CD4-positive, CD25-positive, alpha-beta regulatory T cell (primary cell): ENCODE measurements around the gene ANKRD22. TPM values are rescaled to one million over a fixed set of nuclear protein-coding genes. Genes with fewer than 3 reads are reported as not detected.

Experiments used
- ATAC-seq, 2 donors: fragments of 150-1000 bp; cut with Tn5 transposase; one replicate each; pipeline ENCODE4 v1.10.0; 2021; ENCODE audit warnings: low read depth in 2 of 2, moderate number of reproducible peaks in 2 of 2, moderate library complexity in 1 of 2
- DNase-seq, 3 donors: peaks; one replicate each; pipeline versions ENCODE4 v3.0.0 to v3.0.0-alpha.2; 2012 to 2022; ENCODE audit warnings: mixed read lengths in 1 of 3
- H3K27ac ChIP-seq: one replicate; pipeline ENCODE4 v1.7.0; 2013; ENCODE audit warnings: mild to moderate bottlenecking, low read length; ENCODE audit not compliant: insufficient read depth, poor library complexity, severe bottlenecking
- H3K27me3 ChIP-seq: one replicate; pipeline ENCODE4 v1.7.0; 2013; ENCODE audit warnings: low read length; ENCODE audit not compliant: control insufficient read depth, insufficient read depth
- H3K36me3 ChIP-seq: one replicate; pipeline ENCODE4 v1.7.0; 2013; ENCODE audit warnings: mild to moderate bottlenecking, low read length, moderate library complexity; ENCODE audit not compliant: control insufficient read depth, insufficient read depth
- H3K4me1 ChIP-seq: 2 replicates; pipeline ENCODE4 v1.7.0; 2013; ENCODE audit warnings: mild to moderate bottlenecking, low read length; ENCODE audit not compliant: insufficient read depth, control insufficient read depth, poor library complexity, severe bottlenecking
- H3K4me3 ChIP-seq: one replicate; pipeline ENCODE4 v1.7.0; 2013; ENCODE audit warnings: low read depth, mild to moderate bottlenecking, low read length, moderate library complexity
- H3K9me3 ChIP-seq, 2 experiments: 1 replicate in 1 of 2; 2 replicates in 1 of 2; pipeline ENCODE4 v1.7.0; 2013; ENCODE audit warnings: low read length in 2 of 2, mild to moderate bottlenecking in 1 of 2, moderate library complexity in 1 of 2; ENCODE audit not compliant: control insufficient read depth in 2 of 2
- H3K27ac Mint-ChIP-seq, 3 donors: one replicate each; pipeline ENCODE4 v1.8.0; 2020 to 2022; ENCODE audit warnings: mild to moderate bottlenecking in 3 of 3, mixed read lengths in 3 of 3, moderate library complexity in 2 of 3
- H3K27me3 Mint-ChIP-seq: one replicate; pipeline ENCODE4 v1.8.0; 2022; ENCODE audit warnings: mild to moderate bottlenecking, mixed read lengths
- H3K36me3 Mint-ChIP-seq: one replicate; pipeline ENCODE4 v1.8.0; 2020; ENCODE audit warnings: mixed read lengths
- H3K4me1 Mint-ChIP-seq, 4 donors: one replicate each; pipeline ENCODE4 v1.8.0; 2020 to 2022; ENCODE audit warnings: mixed read lengths in 4 of 4, mild to moderate bottlenecking in 1 of 4
- H3K4me3 Mint-ChIP-seq, 4 donors: one replicate each; pipeline ENCODE4 v1.8.0; 2020 to 2022; ENCODE audit warnings: mild to moderate bottlenecking in 4 of 4, mixed read lengths in 4 of 4, moderate library complexity in 3 of 4
- H3K9me3 Mint-ChIP-seq, 7 donors: one replicate each; pipeline ENCODE4 v1.8.0; 2020 to 2022; ENCODE audit warnings: mixed read lengths in 7 of 7, mild to moderate bottlenecking in 3 of 7, moderate library complexity in 2 of 7
- polyA plus RNA-seq, 4 donors: library from polyadenylated mRNA; unstranded; fragments of 300-500 nt; fragmentation: Illumina TruSeq; gene quantifications; one replicate each; pipeline ENCODE4 v1.2.3, GENCODE V29; 2021
- total RNA-seq: library from RNA; stranded (reverse); gene quantifications from one replicate; pipeline ENCODE4 v1.2.3, GENCODE V29; 2022

The ANKRD22 gene
- total and polyA plus RNA-seq, 5 donors from 2014 or later: 0.10 to 0.20 (median 0.18) TPM; not detected in 1

GRCh38 chr10:88833723-88834122, 17.9 kb downstream of the ANKRD22 start:
- Histone ChIP-seq H3K27me3 (no peaks in the 10 kb centered on the region), H3K9me3 (no peaks in the 10 kb centered on the region), H3K4me3 (peak overlapping the region; percentile 29), H3K4me1 (peaks cover 53% of the 10 kb centered on the region), H3K27ac (peak overlapping the region; percentile 26), H3K36me3 (no peaks in the 10 kb centered on the region)
- no peaks in the 10 kb centered on the region for H3K9me3 Mint-ChIP-seq
- H3K36me3 Mint-ChIP-seq: no peaks in the 10 kb centered on the region
- ATAC-seq: peak in 1 of 2 donors; percentile 22
- H3K27ac Mint-ChIP-seq: peak overlapping the region; percentile 70 to 85 (median 73)
- peak overlapping the region in 2 of 4 donors; percentile 5 to 39 for H3K4me3 Mint-ChIP-seq
- no peaks in the 10 kb centered on the region for H3K27me3 Mint-ChIP-seq
- peak in 1 of 3 donors; percentile 73 for DNase-seq
- peaks cover 20 to 46% (median 34%) of the 10 kb centered on the region in 4 donors for H3K4me1 Mint-ChIP-seq

- no peak for DNase-seq
- H3K36me3 Mint-ChIP-seq: no peaks in the 10 kb centered on the region
- Histone ChIP-seq H3K27ac (no peak overlapping the region), H3K4me3 (no peak overlapping the region), H3K9me3 (no peaks in the 10 kb centered on the region), H3K4me1 (peaks cover 53% of the 10 kb centered on the region), H3K27me3 (no peaks in the 10 kb centered on the region), H3K36me3 (no peaks in the 10 kb centered on the region)
- peak overlapping the region in 2 of 3 donors; percentile 73 to 85 for H3K27ac Mint-ChIP-seq
- no peaks in the 10 kb centered on the region for H3K9me3 Mint-ChIP-seq
- peak overlapping the region in 2 of 4 donors; percentile 7 to 39 for H3K4me3 Mint-ChIP-seq
- ATAC-seq: no peak
- H3K4me1 Mint-ChIP-seq: peaks cover 20 to 52% (median 37%) of the 10 kb centered on the region in 4 donors
- no peaks in the 10 kb centered on the region for H3K27me3 Mint-ChIP-seq
These were observed 18.5 kb downstream of the ANKRD22 start for GRCh38 chr10:88833156-88833555.

DNA sequence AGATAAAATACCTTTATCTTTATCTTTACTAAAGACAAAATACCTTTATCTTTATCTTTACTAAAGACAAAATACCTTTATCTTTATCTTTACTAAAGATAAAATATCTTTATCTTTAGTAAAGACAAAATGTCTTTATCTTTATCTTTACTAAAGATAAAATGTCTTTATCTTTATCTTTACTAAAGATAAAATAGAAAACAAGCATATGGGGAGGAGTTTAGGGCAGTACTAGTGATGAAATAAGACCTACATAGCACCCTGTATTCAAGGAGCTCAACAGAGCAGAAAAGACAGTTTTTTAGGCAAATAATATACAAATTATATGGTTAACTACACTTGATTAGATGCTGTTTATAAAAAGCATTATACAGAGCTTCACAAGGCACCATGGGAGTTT, 19.3 kb downstream of the ANKRD22 start:
- peak overlapping the region in 1 of 3 donors; percentile 85 for H3K27ac Mint-ChIP-seq

GRCh38 chr10:88831709-88832108, 19.9 kb downstream of the ANKRD22 start:
- H3K36me3 ChIP-seq: no peaks in the 10 kb centered on the region
- H3K9me3 Mint-ChIP-seq: no peaks in the 10 kb centered on the region
- peak overlapping the region; percentile 64 for H3K4me3 ChIP-seq
- H3K27ac ChIP-seq: peak overlapping the region; percentile 65
- H3K4me1 Mint-ChIP-seq: peaks cover 28 to 63% (median 42%) of the 10 kb centered on the region in 4 donors
- peak; percentile 33 to 93 (median 73) for DNase-seq
- H3K9me3 ChIP-seq: no peaks in the 10 kb centered on the region
- ATAC-seq: peak; percentile 79 to 81
- no peaks in the 10 kb centered on the region for H3K27me3 Mint-ChIP-seq
- peak overlapping the region; percentile 24 to 87 (median 78) for H3K27ac Mint-ChIP-seq
- H3K27me3 ChIP-seq: no peaks in the 10 kb centered on the region
- no peaks in the 10 kb centered on the region for H3K36me3 Mint-ChIP-seq
- peaks cover 57% of the 10 kb centered on the region for H3K4me1 ChIP-seq
- H3K4me3 Mint-ChIP-seq: peak overlapping the region; percentile 24 to 76 (median 58)

More for the DNA sequence above, 19.3 kb downstream of the ANKRD22 start:
- DNase-seq (no peak), ATAC-seq (no peak)
- H3K4me1 Mint-ChIP-seq: peaks cover 23 to 57% (median 39%) of the 10 kb centered on the region in 4 donors
- H3K9me3 Mint-ChIP-seq: no peaks in the 10 kb centered on the region
- no peaks in the 10 kb centered on the region for H3K36me3 Mint-ChIP-seq
- H3K4me1 ChIP-seq: peaks cover 53% of the 10 kb centered on the region
- H3K9me3 ChIP-seq: no peaks in the 10 kb centered on the region
- no peak overlapping the region for H3K4me3 ChIP-seq
- no peaks in the 10 kb centered on the region for H3K27me3 Mint-ChIP-seq
- no peaks in the 10 kb centered on the region for H3K27me3 ChIP-seq
- no peaks in the 10 kb centered on the region for H3K36me3 ChIP-seq
- peak overlapping the region; percentile 50 for H3K27ac ChIP-seq
- no peak overlapping the region for H3K4me3 Mint-ChIP-seq

GRCh38 chr10:88830643-88831268, 20.9 kb downstream of the ANKRD22 start:
- Mint-ChIP-seq H3K4me1 (peaks cover 35 to 73% (median 50%) of the 10 kb centered on the region in 4 donors), H3K27me3 (no peaks in the 10 kb centered on the region), H3K27ac (peak overlapping the region; percentile 1 to 87 (median 78)), H3K9me3 (no peaks in the 10 kb centered on the region), H3K36me3 (no peaks in the 10 kb centered on the region), H3K4me3 (peak overlapping the region; percentile 64 to 75 (median 66))
- ATAC-seq (no peak), DNase-seq (peak in 1 of 3 donors; percentile 26)
- H3K27me3 ChIP-seq: no peaks in the 10 kb centered on the region
- H3K4me3 ChIP-seq: peak overlapping the region; percentile 64
- H3K4me1 ChIP-seq: peaks cover 64% of the 10 kb centered on the region
- no peaks in the 10 kb centered on the region for H3K9me3 ChIP-seq
- no peaks in the 10 kb centered on the region for H3K36me3 ChIP-seq
- H3K27ac ChIP-seq: peak overlapping the region; percentile 65

DNA sequence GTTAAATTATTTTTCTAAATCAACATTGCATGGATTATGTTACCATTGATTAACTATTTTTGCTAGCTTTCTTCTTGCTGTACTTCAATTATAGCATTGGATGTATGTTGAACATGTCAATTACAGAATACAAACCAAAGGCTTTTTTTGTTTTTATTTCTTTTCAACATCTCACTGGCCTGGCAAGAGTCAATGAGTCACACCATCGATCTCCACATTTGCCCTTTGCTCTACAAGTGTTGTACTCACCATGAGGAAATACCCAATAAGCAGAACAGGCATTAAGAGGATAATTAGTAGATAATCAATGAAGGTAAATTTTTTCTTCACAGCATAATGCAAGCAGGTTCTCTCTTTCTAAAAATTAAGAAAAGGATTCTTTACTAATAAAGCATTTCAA, 23.3 kb downstream of the ANKRD22 start:
- no peak overlapping the region for H3K27ac ChIP-seq
- no peak overlapping the region for H3K4me3 ChIP-seq
- Mint-ChIP-seq H3K9me3 (peaks cover 0 to 3% (median 0%) of the 10 kb centered on the region in 7 donors), H3K4me1 (peaks cover 42 to 86% (median 61%) of the 10 kb centered on the region in 4 donors), H3K36me3 (no peaks in the 10 kb centered on the region), H3K27ac (no peak overlapping the region), H3K4me3 (no peak overlapping the region), H3K27me3 (no peaks in the 10 kb centered on the region)
- no peaks in the 10 kb centered on the region for H3K27me3 ChIP-seq
- H3K36me3 ChIP-seq: no peaks in the 10 kb centered on the region
- no peaks in the 10 kb centered on the region for H3K9me3 ChIP-seq
- DNase-seq (no peak), ATAC-seq (no peak)
- H3K4me1 ChIP-seq: peaks cover 64% of the 10 kb centered on the region

GRCh38 chr10:88827671-88828070, 24.0 kb downstream of the ANKRD22 start:
- Histone ChIP-seq H3K36me3 (no peaks in the 10 kb centered on the region), H3K4me1 (peaks cover 57% of the 10 kb centered on the region), H3K27ac (no peak overlapping the region), H3K27me3 (no peaks in the 10 kb centered on the region), H3K9me3 (no peaks in the 10 kb centered on the region), H3K4me3 (no peak overlapping the region)
- Mint-ChIP-seq H3K9me3 (peaks cover 0 to 3% (median 0%) of the 10 kb centered on the region in 7 donors), H3K4me1 (peaks cover 47 to 85% (median 56%) of the 10 kb centered on the region in 4 donors), H3K27me3 (no peaks in the 10 kb centered on the region), H3K27ac (peak overlapping the region in 2 of 3 donors; percentile 47 to 58), H3K4me3 (no peak overlapping the region), H3K36me3 (no peaks in the 10 kb centered on the region)
- DNase-seq (no peak), ATAC-seq (no peak)
